GM10847 (cell line): ENCODE measurements around the gene FUBP3.
A peak's percentile ranks its signal among the peaks of the same experiment; 100 is the strongest.

Experiments used
- POLR2A ChIP-seq: IDR thresholded peaks from 2 replicates; pipeline ENCODE4 v1.6.1; 2011; ENCODE audit not compliant: insufficient read length; ENCODE audit errors: extremely low read depth

Gene FUBP3, protein sequence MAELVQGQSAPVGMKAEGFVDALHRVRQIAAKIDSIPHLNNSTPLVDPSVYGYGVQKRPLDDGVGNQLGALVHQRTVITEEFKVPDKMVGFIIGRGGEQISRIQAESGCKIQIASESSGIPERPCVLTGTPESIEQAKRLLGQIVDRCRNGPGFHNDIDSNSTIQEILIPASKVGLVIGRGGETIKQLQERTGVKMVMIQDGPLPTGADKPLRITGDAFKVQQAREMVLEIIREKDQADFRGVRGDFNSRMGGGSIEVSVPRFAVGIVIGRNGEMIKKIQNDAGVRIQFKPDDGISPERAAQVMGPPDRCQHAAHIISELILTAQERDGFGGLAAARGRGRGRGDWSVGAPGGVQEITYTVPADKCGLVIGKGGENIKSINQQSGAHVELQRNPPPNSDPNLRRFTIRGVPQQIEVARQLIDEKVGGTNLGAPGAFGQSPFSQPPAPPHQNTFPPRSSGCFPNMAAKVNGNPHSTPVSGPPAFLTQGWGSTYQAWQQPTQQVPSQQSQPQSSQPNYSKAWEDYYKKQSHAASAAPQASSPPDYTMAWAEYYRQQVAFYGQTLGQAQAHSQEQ

DNA sequence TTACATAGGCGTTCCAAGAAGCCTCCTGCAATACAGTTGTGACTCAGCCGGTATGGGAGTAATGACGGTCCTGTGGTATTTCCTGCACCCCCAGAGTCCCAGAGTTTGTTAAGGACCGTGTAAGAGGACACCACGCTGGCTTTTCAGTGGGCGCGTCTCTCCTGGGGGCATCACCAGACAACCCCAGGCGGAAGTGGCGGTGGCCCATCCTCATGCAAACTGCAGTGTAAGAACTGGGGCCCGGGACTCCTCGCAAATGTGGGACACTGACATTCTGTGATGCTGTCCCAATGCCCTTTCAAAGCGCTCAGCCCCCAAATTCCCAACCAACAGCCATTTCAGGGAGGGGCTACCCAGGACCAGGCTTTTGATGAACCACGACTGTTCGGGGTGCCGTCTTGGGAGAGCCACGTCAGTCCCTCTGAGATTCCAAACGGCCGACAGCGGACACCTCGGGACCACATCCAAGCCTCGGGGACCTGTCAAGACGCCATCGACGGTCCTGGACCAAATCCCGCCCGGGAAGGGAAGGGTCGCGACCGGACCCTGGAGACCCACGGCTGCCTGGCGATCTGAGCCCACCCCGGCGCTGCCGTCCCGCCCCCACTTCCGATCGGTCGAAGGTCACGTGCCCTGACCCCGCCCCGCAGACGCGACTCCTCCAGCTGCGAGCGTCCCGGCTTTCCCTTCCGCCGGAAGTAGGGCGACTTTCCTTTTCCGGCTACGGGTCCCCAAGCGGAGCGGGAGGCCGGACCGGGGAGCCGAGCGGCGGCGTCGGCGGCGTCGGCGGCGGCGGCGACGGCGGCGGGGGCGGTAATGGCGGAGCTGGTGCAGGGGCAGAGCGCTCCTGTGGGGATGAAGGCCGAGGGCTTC, at the start of gene FUBP3:
Gene FUBP3, plus strand, starts transcription at position 713 of the 873 bp plus-strand sequence. Its CDS starts 104 bp downstream, at position 817.
- peak; percentile 92 for TF ChIP-seq POLR2A

DNA sequence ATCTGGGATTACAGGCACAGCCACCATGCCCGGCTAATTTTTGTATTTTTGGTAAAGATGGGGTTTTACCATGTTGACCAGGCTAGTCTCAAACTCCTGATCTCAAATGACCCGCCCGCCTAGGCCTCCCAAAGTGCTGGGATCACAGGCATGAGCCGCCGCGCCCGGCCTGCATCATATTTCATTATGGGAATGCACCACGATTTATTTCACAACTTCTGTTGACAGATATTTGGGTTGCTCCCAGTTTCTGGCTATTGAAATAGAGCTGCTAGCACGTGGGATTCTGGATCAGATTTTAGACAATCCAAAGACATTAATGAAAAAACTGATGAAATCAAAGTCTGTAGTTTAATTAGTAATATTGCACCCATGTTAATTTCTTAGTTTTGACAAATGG, 48.4 kb upstream of the FUBP3 start:
- TF ChIP-seq POLR2A, result no peak

DNA sequence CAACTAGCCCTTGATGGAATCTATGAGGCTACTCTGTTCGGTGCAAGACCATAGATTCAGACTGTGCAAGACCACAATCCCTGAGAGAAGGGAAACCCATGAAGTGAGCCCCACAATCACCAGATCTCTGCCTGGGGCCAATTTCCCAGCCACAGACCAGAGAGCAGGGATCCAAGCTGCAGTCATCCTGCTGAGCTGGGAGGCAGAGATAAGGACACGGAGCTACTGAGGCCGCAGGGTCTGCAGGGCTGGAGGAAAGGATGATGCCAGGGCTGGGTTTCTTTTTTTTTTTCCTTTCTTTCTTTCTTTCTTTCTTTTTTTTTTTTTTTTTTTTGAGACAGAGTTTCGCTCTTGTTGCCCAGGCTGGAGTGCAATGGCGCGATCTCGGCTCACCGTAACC, 47.7 kb upstream of the FUBP3 start:
- TF ChIP-seq POLR2A, result no peak

DNA sequence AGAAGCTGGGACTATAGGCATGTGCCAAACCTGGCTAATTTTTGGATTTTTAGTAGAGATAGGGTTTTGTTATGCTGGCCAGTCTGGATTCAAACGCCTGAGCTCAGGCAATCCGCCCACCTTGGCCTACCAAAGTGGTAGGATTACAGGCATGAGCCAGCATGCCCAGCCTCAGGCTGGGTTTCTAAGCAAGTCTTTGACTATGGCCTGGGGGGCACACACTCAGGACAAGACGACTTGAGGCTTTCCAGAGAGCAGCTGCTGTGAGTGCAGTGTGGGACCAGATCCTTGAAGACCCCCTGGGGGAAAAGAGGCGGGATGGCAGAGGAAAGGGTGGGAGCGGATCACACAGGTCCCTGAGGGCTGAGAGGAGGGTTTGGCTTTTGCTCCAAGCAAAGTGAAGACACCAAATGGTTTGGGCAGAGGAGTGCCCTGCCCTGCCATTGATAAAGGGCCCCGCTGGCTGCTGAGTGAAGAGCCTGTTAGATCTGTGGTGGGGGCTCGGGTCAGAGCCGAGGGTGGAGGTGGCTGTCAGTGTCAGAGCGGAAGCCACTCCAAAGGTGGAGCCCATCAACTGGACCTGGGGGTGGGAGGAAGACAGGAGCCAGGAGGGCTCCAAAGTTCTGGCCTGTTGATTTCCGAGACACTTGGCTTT, 46.8 kb upstream of the FUBP3 start:
- TF ChIP-seq POLR2A, result no peak

DNA sequence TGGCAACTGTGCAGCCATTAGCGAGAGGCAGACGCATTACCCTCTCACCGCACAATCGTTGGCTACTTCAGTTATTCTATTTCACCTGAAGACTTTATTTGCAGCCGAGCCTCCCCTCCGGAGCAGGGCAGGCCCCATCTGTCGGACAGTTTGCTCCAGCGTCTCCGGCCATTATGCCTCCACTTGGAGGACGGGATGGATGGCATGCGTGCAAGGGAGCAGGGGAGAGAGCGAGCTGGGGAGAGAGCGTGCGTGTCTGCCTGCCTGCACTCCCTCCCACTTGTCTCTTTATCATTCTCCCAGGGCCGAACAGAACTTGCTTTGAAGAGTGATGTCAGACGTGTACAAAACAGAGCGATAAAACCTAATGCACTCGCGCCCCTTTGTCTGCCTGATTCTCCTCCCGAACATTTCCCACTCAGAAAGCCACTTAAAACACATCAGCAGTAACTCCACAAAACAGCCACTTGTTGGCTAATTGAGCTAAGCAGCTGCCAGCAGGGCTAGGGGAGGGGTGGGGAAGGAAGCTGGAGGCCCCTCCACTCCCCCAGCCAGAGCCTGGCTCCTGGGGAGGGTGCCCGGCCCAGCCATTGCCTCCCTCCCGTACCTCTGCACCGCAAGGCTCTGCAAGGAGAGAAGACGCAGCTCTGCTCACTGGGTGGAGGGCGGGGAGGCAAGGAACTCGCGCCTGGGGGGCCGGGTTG, 43.4 kb upstream of the FUBP3 start:
- TF ChIP-seq POLR2A, result no peak

DNA sequence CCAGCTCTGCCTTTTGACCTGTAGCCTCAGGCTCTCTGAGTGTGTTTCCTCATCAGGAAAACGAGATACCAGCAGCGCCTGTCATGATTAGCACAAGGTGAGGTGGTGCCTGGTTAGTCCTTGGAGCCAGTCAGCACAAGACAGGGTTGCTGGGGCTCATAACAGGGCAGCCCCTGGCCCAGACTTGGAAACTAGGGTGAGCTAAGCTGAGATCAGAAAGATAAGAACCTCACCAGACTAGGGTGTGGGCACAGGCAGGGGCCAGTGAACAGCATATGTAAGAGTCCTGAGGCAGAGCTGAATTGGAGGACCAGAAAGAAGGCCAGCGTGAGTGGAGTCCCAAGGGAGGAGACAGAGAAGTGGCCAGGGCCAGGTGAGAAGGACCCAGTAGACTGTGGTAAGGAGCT, 42.7 kb upstream of the FUBP3 start:
- TF ChIP-seq POLR2A, result no peak

DNA sequence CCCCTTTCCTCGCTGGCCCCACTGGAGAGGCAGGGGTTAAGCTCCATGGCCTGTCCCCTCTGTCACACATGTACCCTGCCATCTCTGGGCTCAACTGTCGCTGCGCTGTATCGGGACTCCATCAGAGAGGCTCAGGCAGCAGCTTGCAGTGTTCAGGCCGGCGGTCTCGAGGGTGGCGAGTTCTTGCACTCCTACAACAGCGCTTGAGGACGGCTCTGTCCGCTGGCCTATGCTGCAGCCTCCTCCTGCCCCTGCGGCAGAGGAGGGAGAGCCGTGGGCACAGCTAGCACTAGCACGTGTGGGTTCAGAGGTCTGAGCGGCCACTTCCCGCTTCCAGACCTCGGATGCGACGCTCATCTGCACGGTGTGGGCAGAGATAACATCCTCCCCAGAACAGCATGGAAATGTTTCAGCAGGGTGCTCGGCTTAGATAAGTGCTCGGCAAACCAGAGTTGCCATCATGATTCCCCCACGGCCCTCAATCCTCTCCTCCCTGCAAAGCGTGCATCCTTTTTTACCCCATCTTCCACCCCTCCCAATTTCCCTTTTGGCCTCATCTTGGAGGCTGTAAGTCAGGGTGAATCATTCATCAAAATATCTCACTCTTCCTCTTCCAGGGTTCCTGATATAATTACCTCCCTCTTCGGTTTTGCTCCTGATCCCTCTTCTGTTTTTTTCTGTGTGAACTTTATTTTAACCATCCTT, 41.9 kb upstream of the FUBP3 start:
- TF ChIP-seq POLR2A, result no peak

DNA sequence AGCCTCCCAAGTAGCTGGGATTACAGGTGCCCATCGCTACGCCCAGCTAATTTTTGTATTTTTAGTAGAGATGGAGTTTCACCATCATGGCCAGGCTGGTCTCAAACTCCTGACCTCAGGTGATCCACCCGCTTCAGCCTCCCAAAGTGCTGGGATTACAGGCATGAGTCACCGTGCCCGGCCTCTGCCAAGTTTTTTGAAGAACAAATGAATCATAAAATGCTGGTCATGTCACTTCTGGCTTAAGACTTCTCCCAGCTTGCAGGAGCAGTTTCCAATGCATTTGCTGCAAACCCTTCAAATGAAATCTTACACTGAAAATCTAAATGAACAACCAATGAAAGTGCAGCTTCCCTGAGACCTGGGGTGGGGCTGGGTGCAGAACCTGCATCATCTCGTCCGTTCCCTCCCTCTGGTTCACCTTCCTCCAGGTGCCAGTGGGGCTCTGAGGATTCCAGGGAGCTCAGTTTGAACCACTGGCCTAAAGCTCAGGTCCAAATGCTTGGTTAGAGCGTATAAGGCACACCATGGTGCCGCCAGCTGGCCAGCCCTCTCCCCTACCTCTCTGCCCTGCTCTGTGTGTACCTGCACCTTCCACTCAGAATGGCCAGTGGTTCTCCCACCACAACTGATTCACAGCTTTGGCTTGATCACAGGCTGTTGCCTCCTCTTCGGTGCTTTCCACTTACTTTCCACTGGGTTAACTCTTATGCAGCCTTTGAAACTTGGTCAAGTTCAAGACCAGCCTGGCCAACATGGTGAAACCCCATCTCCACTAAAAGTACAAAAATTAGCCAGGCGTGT, 39.8 kb upstream of the FUBP3 start:
- TF ChIP-seq POLR2A, result no peak

DNA sequence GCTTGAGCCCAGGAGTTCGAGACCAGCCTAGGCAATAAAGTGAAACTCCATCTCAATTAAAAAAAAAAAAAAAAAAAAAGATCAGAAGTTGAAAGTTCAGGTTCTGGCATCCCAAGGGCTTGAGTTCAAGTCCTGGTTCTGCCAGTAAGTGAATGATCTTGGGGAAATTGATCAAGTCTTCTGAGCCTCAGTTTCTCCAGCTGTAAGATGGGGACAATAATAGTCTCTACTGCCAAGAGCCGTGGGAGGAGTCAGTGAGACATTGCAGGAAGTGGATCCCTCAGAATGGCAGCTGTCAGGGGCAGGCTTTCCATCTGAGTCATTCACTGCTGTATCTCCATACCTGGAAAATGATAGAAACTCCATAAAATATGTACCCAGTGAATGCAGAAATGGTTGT, 37.8 kb upstream of the FUBP3 start:
- no peak for TF ChIP-seq POLR2A

DNA sequence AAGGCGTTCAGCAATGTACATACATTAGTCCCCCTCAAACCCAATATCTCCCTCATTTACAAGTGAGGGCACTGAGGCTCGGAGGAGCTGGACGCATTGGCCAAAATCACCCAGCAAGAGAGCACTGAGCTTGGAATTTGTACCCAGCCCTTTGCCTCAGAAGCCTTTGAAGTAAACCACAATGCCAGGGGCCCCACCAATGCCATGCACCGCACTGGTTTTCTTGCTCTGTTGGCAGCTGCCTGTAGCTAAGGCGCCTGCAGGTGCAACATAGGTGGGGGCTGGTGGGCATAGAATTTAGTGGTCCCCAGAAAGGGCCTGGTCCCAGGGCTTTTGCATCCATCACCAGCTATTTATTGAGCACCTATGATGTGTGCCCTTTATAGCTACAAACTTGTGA, 37.3 kb upstream of the FUBP3 start:
- no peak for TF ChIP-seq POLR2A

DNA sequence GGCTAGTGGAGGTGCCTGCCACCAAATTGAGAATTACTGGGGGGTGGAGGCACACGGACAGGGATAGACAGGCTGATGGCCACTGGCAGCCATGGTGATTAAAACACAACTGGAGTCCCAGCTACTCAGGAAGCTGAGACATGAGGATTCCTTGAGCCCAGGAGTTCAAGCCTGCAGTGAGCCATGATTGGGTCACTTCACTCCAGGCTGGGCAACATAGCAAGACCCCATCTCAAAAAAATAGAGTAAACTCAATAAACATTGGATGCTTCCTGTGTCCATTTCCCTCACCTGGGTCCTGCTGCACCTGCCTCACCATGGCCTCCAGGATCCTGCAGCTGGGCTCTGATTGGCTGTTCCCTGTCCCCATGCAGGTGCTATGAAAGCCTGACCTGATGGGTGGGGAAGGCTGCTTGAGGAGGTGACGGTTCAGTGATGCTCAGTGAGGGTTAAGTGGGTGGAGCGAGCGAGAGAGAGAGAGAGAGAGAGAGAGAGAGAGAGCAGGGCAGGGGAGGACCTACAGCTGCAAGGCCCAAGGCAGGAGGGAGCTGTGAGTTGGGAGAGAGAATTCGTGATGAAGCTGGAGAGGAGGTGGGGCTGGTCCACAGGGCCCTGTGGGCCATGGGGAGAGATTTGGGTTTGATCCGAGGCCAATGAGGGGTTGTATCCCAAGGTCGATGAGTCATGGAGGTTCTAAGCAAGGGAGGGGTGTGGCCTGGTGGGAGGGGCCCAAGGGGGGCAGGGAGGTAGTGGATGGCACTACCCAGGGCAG, 36.7 kb upstream of the FUBP3 start:
- TF ChIP-seq POLR2A, result no peak

DNA sequence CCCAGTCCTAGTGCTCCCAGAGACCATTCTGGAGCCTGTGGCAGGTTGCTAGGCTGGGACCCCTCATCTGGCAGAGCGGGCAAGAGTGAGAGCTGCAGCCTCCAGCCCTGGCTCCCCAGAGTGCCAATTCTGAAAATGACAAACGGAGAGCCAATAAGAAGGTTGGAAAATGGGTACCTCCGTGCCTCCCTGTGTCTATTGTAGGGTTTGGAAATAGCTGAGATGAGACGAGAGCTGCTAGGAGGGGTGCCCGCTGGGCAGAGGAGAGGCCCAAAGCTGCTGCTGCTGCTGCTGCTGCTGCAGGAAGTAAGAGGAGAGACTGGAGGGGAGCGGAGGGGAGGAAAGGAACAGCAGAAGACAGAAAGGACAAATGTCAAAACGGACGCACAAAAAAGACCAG, 36.0 kb upstream of the FUBP3 start:
- no peak for TF ChIP-seq POLR2A

DNA sequence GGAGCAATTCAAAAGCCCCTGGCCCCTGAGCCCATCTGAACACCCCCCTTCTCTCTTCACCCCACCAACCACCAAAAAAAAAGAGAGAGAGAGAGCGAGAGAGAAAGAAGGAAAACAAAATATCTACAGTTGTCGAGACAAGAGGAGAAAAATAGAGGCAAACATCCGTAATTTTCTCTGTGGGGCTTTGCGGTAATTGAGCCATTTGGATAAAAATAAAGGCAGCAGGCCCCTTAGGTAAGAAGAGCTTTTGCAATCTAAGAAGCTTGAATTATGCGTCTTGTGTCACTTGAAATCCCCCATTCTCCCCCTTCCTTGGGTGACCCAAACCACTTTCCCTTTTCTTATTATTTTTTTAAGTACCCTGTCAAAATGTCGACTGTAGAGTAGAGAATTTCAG, 35.5 kb upstream of the FUBP3 start:
- no peak for TF ChIP-seq POLR2A
